GM19023 (cell line): ENCODE results near the gene AMBRA1.

ENCODE experiments used
- ATAC-seq: cut with Tn5 transposase; IDR thresholded peaks from one replicate; pipeline ENCODE4 v1.9.1; 2021; ENCODE audit warnings: mild to moderate bottlenecking, moderate library complexity; ENCODE audit not compliant: unreplicated experiment

AMBRA1 gene

DNA sequence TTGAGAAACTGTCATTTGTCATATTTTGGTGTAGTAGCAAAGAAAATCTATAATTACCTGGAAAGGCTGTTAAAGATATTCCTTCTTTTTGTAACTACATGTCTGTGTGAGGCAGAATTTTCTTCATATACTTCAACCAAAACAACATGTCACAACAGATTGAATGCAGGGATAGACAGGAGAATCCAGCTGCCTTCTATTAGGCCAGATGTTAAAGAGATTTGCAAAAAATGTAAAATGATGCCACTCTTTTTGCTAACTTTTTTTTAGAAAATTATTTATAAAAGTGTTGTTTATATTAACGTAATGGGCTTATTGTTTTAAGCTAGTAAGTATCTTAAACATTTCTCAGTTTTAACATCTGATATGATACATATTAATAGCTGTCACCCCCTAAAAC is 233.9 kb downstream of the AMBRA1 start:
- no peak for ATAC-seq

DNA sequence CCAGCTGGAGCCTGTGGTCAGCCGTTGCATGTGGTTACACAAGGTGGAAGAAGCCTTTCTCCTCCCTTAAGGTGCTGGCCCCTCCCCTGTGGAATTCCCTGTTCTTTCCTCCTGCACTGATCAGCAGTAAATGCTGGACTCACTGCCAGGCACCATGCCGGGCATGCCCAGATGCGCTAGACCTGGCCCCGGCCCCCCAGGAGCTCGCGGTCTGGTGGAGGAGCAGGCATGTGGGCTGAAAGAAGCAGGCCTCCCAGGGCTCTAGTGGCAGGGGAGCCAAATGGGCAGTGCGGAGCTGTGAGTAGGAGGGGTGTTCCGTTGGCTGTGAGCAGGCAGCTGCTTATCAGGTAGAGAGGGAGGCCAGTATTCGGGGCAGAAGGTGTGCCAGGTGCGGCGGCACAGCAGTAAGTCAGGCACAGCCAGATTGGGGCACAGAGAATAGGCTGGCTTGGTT is 236.3 kb downstream of the AMBRA1 start:
- ATAC-seq: no peak

DNA sequence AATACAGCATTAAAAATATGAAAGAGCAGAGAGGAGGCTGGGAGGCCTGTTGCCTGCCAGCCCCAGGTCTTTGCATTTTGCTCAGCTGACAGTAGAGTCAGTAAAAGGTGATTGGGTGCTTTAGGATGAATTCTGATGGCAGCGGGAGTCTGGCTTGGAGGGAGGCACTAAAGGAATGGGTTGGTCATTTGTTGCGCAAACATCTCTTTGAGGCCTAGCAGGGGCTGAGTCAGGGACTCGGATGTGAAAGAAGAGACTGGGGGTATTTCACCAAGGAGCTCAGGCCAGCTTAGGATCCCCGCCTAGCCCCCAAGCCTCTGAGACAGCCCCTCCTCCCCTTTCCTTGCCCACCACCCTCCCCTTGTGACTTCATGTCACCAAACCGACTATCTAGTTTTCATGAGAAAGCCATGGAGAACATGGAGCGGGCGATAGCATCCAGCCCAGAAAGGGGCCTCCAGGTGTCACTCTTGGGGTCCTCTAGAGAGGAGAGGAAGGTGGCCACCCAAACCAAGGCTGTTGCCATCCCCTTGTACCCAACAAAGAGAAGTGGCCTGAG is 236.8 kb downstream of the AMBRA1 start:
- ATAC-seq: no peak

- ATAC-seq: no peak
These were observed 240.1 kb downstream of the AMBRA1 start for GRCh38 chr11:46353698-46354097.

DNA sequence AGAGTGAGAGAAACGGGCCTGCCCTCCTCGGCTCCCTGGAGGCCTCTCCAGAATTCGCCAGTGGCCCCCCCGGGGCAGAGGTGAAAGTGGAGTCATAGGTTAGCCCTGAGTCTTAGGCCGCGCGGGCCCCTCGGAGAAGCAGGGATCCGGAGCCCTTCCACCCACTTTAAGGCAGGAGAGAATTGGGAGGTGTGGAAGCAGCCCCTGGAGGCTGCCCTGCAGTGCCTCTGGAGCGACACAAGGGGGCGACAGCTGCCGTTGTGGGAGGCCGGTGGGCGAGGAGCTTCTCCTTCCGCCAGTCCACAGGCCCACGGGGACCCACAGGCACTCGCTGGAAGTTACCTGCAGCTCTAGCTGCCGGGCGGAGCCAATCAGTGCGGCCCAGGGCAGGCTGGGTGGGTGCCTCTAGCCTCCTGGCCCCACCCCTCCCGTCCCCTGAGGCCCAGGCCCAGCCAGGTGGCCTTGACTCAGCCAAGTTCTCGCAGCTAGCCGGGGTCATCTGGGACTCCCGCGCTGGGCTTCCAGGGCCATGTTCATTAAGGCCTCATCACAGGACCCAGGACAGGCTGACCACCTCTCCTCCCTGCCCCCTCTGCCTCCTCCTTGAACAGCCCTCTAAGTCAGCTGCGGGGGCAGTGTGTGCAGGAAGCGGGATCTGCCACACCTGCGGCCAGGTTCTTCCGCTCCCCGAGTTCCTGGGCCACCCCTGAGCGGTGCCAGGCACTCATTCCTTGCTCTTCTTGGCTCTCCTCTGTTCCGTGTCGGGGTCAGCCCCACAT is 241.6 kb downstream of the AMBRA1 start:
- no peak for ATAC-seq

GRCh38 chr11:46351606-46352005 is 242.2 kb downstream of the AMBRA1 start:
- ATAC-seq: no peak

DNA sequence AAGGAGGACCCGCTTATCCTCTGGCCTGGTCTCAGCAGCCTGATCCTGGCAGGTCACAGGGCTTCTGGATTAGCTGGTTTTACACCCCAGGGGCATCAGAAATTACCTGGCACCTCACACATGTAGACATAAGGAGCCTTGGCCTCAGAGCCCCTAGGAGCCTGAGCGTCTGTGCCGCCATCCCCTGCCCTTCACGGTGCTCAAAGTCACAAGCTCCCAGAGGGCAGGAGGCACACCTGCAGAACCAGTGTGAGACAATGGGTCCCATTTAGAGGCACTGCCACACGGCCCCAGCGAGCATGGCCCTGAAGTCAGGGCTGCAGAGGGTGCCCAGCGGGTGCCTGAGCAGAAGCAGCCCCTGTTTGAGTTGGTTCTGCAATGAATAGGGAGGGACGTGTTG is 242.7 kb downstream of the AMBRA1 start:
- ATAC-seq: no peak

DNA sequence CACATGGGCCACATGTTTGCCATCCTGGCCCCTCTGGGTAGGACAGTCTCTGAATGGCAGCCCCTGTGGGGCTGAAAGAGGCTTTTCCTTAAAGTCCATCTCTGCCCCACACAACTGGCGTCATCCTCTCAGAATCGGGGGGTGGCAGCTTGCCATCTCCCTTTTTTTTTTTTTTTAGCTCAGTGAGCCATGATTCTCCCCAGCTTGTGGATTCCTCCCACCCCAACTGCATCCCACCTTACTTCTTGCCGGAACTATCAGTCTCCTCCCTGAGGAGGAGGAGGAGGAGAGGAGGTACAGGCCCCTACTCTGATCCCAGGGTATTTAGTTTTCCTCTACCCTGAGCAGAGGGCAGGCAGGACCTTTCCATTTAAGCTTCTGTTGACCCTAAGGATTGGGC is 243.1 kb downstream of the AMBRA1 start:
- ATAC-seq: no peak

DNA sequence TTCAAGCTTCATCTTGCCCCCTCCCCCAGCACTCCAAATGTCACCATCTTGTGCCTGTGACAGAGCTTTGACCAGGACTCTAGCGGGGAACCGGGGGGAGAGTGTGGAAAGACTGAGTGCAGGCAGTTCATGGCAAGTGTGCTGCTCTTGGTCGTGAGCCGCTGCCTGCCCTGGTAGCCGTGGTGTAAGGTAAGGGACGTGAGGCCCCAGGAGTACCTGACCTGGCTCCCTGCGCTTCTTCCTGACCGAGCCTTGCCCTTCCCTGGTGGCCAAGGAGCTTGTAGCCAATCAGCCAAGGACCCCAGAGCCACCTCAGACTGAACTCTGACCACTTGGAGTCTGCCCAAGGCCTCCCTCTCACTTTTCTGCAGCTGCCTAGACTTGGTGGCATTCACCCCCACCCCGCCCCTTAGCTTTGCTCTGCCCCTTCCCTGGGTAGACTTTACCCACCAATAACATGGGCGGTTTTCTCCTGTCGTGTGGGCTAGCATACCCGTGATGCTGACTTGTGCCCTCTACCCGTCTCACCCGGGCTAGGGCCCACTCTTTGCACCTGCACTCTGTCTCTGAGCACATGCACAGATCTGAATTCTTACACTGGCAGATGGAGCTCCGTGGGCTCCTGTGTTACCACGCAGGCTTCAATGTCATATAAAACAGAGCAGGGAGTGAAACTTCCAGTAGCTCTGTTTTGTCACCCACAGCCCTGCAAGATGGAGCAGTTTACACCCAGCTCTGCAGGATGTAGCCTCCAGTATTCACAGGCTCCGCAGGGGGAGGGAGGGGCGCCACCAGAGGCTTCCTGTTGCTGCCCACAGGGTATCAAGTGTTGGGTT is 245.0 kb downstream of the AMBRA1 start:
- no peak for ATAC-seq

GRCh38 chr11:46347637-46348311 is 246.0 kb downstream of the AMBRA1 start:
- no peak for ATAC-seq

GRCh38 chr11:46346886-46347636 is 246.8 kb downstream of the AMBRA1 start, which contains the start of gene DGKZ:
Gene DGKZ (plus strand): TSS chr11:46347463. CDS start chr11:46347660, 197 bp downstream.
- ATAC-seq: peak; percentile 64
